ENCODE measurements around the gene NOL3.

Gene NOL3

GRCh38 chr16:67207249-67208091, 37.1 kb downstream of the NOL3 start:
- DNase-seq = no peak

GRCh38 chr16:67208154-67208896, 38.0 kb downstream of the NOL3 start:
- no peak for DNase-seq

GRCh38 chr16:67209565-67209964, 39.2 kb downstream of the NOL3 start:
- no peak for DNase-seq

- no peak for DNase-seq
Measured at GRCh38 chr16:67210069-67210937, 40.0 kb downstream of the NOL3 start.

- DNase-seq = no peak
Measured at GRCh38 chr16:67211674-67212073, 41.3 kb downstream of the NOL3 start.

GRCh38 chr16:67212766-67213165, 42.4 kb downstream of the NOL3 start:
- no peak for DNase-seq

GRCh38 chr16:67213197-67214019, 43.1 kb downstream of the NOL3 start:
- DNase-seq = no peak

- no peak for DNase-seq
Measured at GRCh38 chr16:67215706-67216105, 45.4 kb downstream of the NOL3 start.

GRCh38 chr16:67216612-67217490, 46.5 kb downstream of the NOL3 start:
- DNase-seq = no peak

GRCh38 chr16:67223992-67224391, 53.7 kb downstream of the NOL3 start:
- no peak for DNase-seq

Measured in activated CD4-positive, alpha-beta T cell treated with anti-CD3 and anti-CD28 coated beads for 48 hours (primary cell).